GM23338 (cell line): ENCODE results near the gene PLXND1. TPM values are rescaled to one million over a fixed set of nuclear protein-coding genes. Genes with fewer than 3 reads are reported as not detected.

Experiments
- ATAC-seq: fragments of 200-7000 bp; cut with Tn5 transposase; 3 replicates; pipeline ENCODE4 v1.9.1; 2020
- DNase-seq: peaks from one replicate; pipeline ENCODE4 v3.0.0-alpha.2; 2015; ENCODE audit warnings: low spot score
- H2AFZ ChIP-seq: fragments of 200-600 bp; sonication (generic); 2 replicates; pipeline ENCODE4 v1.8.0; 2016; ENCODE audit warnings: antibody characterized with exemption, mild to moderate bottlenecking, moderate library complexity
- H3F3A ChIP-seq: fragments of 200-600 bp; sonication (generic); replicated peaks from 2 replicates; pipeline ENCODE4 v1.8.0; 2017; ENCODE audit warnings: antibody characterized with exemption, mixed run types, low read depth
- H3K27ac ChIP-seq: fragments of 200-600 bp; sonication (generic); 2 replicates; pipeline ENCODE4 v1.6.1; 2016; ENCODE audit warnings: low read depth
- H3K27me3 ChIP-seq: fragments of 200-600 bp; sonication (generic); 2 replicates; pipeline ENCODE4 v1.8.0; 2016; ENCODE audit warnings: mild to moderate bottlenecking, mixed run types, moderate library complexity; ENCODE audit not compliant: insufficient read depth
- H3K36me3 ChIP-seq: fragments of 200-600 bp; sonication (generic); 2 replicates; pipeline ENCODE4 v1.8.0; 2016; ENCODE audit warnings: mild to moderate bottlenecking; ENCODE audit not compliant: insufficient read depth
- H3K4me1 ChIP-seq: fragments of 200-600 bp; sonication (generic); 2 replicates; pipeline ENCODE4 v1.8.0; 2016; ENCODE audit warnings: mild to moderate bottlenecking, moderate library complexity; ENCODE audit not compliant: insufficient read depth
- H3K4me2 ChIP-seq: fragments of 200-600 bp; sonication (generic); 2 replicates; pipeline ENCODE4 v1.7.1; 2017; ENCODE audit warnings: mixed run types
- H3K4me3 ChIP-seq: fragments of 200-600 bp; sonication (generic); 2 replicates; pipeline ENCODE4 v1.6.1; 2016; ENCODE audit warnings: mixed run types
- H3K79me2 ChIP-seq: fragments of 200-600 bp; sonication (generic); replicated peaks from 2 replicates; pipeline ENCODE4 v1.8.0; 2017; ENCODE audit warnings: mild to moderate bottlenecking; ENCODE audit not compliant: insufficient read depth
- H3K9me2 ChIP-seq: fragments of 200-600 bp; sonication (generic); 2 replicates; pipeline ENCODE4 v1.8.0; 2017; ENCODE audit not compliant: insufficient read depth
- H4K20me1 ChIP-seq: fragments of 200-600 bp; sonication (generic); replicated peaks from 2 replicates; pipeline ENCODE4 v1.8.0; 2017; ENCODE audit warnings: mild to moderate bottlenecking; ENCODE audit not compliant: insufficient read depth
- H3K27ac Mint-ChIP-seq: 2 replicates; pipeline ENCODE4 v1.8.0; 2020; ENCODE audit warnings: inconsistent platforms, mild to moderate bottlenecking, moderate library complexity, mixed read lengths
- H3K27me3 Mint-ChIP-seq: 3 replicates; pipeline ENCODE4 v1.8.0; 2022; ENCODE audit warnings: low read depth, mild to moderate bottlenecking, moderate library complexity, mixed read lengths, inconsistent platforms; ENCODE audit not compliant: insufficient read depth, poor library complexity
- H3K36me3 Mint-ChIP-seq: 3 replicates; pipeline ENCODE4 v1.8.0; 2021; ENCODE audit warnings: low read depth, mild to moderate bottlenecking, inconsistent platforms, moderate library complexity, mixed read lengths
- H3K4me1 Mint-ChIP-seq: 3 replicates; pipeline ENCODE4 v1.8.0; 2020; ENCODE audit warnings: mild to moderate bottlenecking, inconsistent platforms, mixed read lengths
- H3K4me3 Mint-ChIP-seq: 3 replicates; pipeline ENCODE4 v1.8.0; 2021; ENCODE audit warnings: moderate library complexity, mild to moderate bottlenecking, inconsistent platforms, mixed read lengths
- H3K9me3 Mint-ChIP-seq: 3 replicates; pipeline ENCODE4 v1.8.0; 2020; ENCODE audit warnings: moderate library complexity, mild to moderate bottlenecking, inconsistent platforms, mixed read lengths
- CTCF ChIP-seq, 2 experiments: fragments of 200-600 bp in 1 of 2; sonication (generic) in 1 of 2; conservative IDR thresholded peaks; 2 replicates each; pipeline versions ENCODE4 v1.5.1 to v1.6.1; 2016 to 2017; ENCODE audit warnings: antibody characterized with exemption in 2 of 2, low read depth in 2 of 2, mild to moderate bottlenecking in 2 of 2, moderate library complexity in 1 of 2
- EZH2 ChIP-seq: fragments of 200-600 bp; sonication (generic); IDR thresholded peaks from one replicate; pipeline ENCODE4 v1.8.0; 2017; ENCODE audit warnings: antibody characterized with exemption, mild to moderate bottlenecking, low read depth; ENCODE audit not compliant: unreplicated experiment
- EZH2phosphoT487 ChIP-seq: fragments of 200-600 bp; sonication (generic); IDR thresholded peaks from one replicate; pipeline ENCODE4 v1.8.1; 2018; ENCODE audit warnings: antibody characterized with exemption; ENCODE audit not compliant: unreplicated experiment
- JUNB ChIP-seq: IDR thresholded peaks from one replicate; pipeline ENCODE4 v1.6.1; 2016; ENCODE audit warnings: antibody characterized with exemption; ENCODE audit not compliant: unreplicated experiment
- STAT1 ChIP-seq: IDR thresholded peaks from one replicate; pipeline ENCODE4 v1.6.1; 2016; ENCODE audit warnings: antibody characterized with exemption; ENCODE audit not compliant: unreplicated experiment
- ZNF114 ChIP-seq: fragments of 250-450 bp; sonication (Bioruptor Pico); IDR thresholded peaks from 2 replicates; pipeline ENCODE4 v1.5.0; 2020; ENCODE audit warnings: mild to moderate bottlenecking, moderate library complexity
- ZNF331 ChIP-seq: fragments of 250-450 bp; sonication (Bioruptor Pico); IDR thresholded peaks from 2 replicates; pipeline ENCODE4 v1.5.0; 2020; ENCODE audit warnings: low read depth, mild to moderate bottlenecking, moderate library complexity
- ZNF462 ChIP-seq: fragments of 250-450 bp; sonication (Bioruptor Pico); IDR thresholded peaks from 2 replicates; pipeline ENCODE4 v1.5.0; 2020; ENCODE audit warnings: mild to moderate bottlenecking, moderate library complexity
- polyA plus RNA-seq: library from polyadenylated mRNA; unstranded; fragments of >200 nt; fragmentation: Nextera tagmentation; extraction: Ambion mirVana; gene quantifications from 2 replicates; pipeline ENCODE4 v1.2.1, GENCODE V29; 2016
- total RNA-seq: library from RNA; depleted of rRNA; stranded (reverse); fragments of >200 nt; shearing (Covaris generic); gene quantifications from 2 replicates; pipeline ENCODE4 v1.2.3, GENCODE V29; 2014
- TF ChIP-seq, protein P1 (sequence below): IDR thresholded peaks from one replicate; pipeline ENCODE4 v1.6.1; 2018; ENCODE audit warnings: antibody characterized with exemption; ENCODE audit not compliant: unreplicated experiment
- TF ChIP-seq, protein P2 (sequence below): IDR thresholded peaks from 2 replicates; pipeline ENCODE4 v1.6.1; 2016; ENCODE audit warnings: antibody characterized with exemption

Gene PLXND1
- total and polyA plus RNA-seq, 2 experiments from 2014 or later: 13.3 to 60.4 TPM

DNA sequence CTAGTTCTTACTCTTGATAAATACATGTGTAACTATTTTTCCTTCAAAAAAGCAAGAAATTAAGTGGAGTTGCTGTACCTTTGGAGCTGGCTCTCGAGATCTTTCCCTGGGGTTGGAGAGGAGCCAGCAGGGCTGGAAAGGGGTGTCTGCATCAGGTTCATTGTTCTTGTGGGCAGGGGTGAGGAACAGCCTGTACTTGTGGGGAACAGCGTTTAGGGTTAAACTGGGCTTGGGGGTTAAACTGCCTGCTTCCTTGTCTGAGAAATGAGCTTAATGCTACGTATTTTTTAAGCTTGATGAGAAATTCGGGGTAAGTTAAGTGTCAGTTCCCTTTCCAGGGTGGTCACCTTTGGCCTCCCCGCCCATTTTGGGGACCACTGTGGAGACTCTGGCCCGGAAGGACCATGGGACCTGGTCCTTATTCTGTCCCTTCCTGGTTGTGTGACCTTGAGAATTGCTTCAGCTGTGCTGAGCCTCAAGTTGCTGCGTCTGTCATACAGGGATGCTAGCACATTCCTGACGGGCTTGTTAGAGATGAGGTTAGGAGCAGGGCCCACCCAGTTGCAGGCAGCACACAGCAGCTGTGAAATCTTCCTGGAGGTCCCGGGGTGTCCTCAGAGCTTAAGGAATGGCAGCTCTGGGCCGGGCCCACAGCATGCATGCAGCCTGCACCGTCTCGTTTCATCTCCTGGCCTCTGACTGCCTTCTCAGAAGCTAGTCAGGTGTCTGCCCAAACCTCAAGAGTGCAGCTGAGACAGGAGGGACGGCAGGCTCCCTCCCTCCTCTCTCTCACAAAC lies 51.9 kb downstream of the PLXND1 start:
- Histone ChIP-seq H3K9me2 (no peaks in the 10 kb centered on the region), H3K27me3 (no peaks in the 10 kb centered on the region), H3K4me1 (peaks cover 10% of the 10 kb centered on the region; the same call in 1 of the 2 replicates), H3K36me3 (no peaks in the 10 kb centered on the region), H3K79me2 (no peaks in the 10 kb centered on the region), H4K20me1 (no peaks in the 10 kb centered on the region), H3K4me2 (no peak overlapping the region), H2AFZ (no peak overlapping the region), H3K27ac (no peak overlapping the region), H3K4me3 (no peak overlapping the region), H3F3A (no peaks in the 10 kb centered on the region)
- ATAC-seq (peak; percentile 10; the same call in 2 of the 3 replicates), DNase-seq (no peak)
- Mint-ChIP-seq H3K27ac (no peak overlapping the region), H3K9me3 (no peaks in the 10 kb centered on the region), H3K36me3 (no peaks in the 10 kb centered on the region), H3K4me3 (no peak overlapping the region), H3K27me3 (peaks cover 14% of the 10 kb centered on the region), H3K4me1 (peaks cover 41% of the 10 kb centered on the region)
- TF ChIP-seq ZNF462 (CRISPR knock-in tag) (no peak), STAT1 (no peak), ZNF114 (CRISPR knock-in tag) (no peak), EZH2 (no peak), ZNF331 (no peak), CTCF (conservative IDR thresholded peaks at IDR 0.05; ENCODE audit: low read depth in 2 of 2) (no peak), JUNB (no peak), EZH2phosphoT487 (no peak)
- TF ChIP-seq, protein P1, sequence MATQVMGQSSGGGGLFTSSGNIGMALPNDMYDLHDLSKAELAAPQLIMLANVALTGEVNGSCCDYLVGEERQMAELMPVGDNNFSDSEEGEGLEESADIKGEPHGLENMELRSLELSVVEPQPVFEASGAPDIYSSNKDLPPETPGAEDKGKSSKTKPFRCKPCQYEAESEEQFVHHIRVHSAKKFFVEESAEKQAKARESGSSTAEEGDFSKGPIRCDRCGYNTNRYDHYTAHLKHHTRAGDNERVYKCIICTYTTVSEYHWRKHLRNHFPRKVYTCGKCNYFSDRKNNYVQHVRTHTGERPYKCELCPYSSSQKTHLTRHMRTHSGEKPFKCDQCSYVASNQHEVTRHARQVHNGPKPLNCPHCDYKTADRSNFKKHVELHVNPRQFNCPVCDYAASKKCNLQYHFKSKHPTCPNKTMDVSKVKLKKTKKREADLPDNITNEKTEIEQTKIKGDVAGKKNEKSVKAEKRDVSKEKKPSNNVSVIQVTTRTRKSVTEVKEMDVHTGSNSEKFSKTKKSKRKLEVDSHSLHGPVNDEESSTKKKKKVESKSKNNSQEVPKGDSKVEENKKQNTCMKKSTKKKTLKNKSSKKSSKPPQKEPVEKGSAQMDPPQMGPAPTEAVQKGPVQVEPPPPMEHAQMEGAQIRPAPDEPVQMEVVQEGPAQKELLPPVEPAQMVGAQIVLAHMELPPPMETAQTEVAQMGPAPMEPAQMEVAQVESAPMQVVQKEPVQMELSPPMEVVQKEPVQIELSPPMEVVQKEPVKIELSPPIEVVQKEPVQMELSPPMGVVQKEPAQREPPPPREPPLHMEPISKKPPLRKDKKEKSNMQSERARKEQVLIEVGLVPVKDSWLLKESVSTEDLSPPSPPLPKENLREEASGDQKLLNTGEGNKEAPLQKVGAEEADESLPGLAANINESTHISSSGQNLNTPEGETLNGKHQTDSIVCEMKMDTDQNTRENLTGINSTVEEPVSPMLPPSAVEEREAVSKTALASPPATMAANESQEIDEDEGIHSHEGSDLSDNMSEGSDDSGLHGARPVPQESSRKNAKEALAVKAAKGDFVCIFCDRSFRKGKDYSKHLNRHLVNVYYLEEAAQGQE: no peak
- TF ChIP-seq, protein P2, sequence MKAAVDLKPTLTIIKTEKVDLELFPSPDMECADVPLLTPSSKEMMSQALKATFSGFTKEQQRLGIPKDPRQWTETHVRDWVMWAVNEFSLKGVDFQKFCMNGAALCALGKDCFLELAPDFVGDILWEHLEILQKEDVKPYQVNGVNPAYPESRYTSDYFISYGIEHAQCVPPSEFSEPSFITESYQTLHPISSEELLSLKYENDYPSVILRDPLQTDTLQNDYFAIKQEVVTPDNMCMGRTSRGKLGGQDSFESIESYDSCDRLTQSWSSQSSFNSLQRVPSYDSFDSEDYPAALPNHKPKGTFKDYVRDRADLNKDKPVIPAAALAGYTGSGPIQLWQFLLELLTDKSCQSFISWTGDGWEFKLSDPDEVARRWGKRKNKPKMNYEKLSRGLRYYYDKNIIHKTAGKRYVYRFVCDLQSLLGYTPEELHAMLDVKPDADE: no peak
